Measurements from ENCODE around the gene EML4. TPM values are rescaled to one million over a fixed set of nuclear protein-coding genes. Genes with fewer than 3 reads are reported as not detected.

Gene EML4
- total RNA-seq, 3 donors from 2014 or later (not counting 1 experiment from before 2014, with no cell fraction given) = 88.4 to 136 (median 91.5) TPM

DNA sequence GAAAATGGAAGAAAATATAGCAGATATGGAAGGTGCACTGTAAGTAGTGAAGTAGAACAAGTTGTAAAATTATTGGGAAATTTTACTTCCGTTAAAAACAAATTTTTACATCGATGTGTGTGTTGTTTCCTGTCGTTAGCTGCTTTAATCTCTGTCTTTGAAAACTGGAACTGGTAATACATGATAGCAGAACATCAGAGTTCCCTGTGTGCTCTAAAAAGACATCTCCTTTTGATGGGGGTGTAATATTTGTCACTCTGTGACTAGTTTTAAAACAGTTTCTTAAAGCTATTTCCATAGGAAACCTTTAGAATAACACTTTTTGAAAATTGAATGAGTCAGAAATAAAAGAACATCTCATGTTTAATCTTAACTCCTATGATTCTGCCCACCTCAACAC, 148.3 kb downstream of the EML4 start:
- DNase-seq (no peak), ATAC-seq (no peak)
- Histone ChIP-seq H3K4me3 (ENCODE audit: low read length) (no peak overlapping the region), H3K9me3 (ENCODE audit: control insufficient read depth, insufficient read depth, low read length) (no peaks in the 10 kb centered on the region), H3K27me3 (ENCODE audit: control insufficient read depth, insufficient read depth, low read length) (no peaks in the 10 kb centered on the region), H3K4me1 (ENCODE audit: control insufficient read depth, insufficient read depth, low read length) (no peaks in the 10 kb centered on the region), H3K27ac (ENCODE audit: low read length) (no peak overlapping the region), H3K36me3 (ENCODE audit: control insufficient read depth, insufficient read depth, low read length) (peaks cover 49% of the 10 kb centered on the region)
- Mint-ChIP-seq H3K4me1 (peaks cover 0 to 4% of the 10 kb centered on the region in 2 donors), H3K9me3 (no peaks in the 10 kb centered on the region), H3K36me3 (no peaks in the 10 kb centered on the region), H3K27ac (no peak overlapping the region), H3K27me3 (ENCODE audit: low read depth in 2 of 2) (no peaks in the 10 kb centered on the region), H3K4me3 (no peak overlapping the region)
- 97% methylated on average over 3 of the region's 3 CpGs for WGBS (ENCODE audit: insufficient coverage)
- TF ChIP-seq CTCF (IDR thresholded peaks at IDR 0.05) = no peak
- intact Hi-C loops (cut with micrococcal nuclease) = no loop called here

DNA sequence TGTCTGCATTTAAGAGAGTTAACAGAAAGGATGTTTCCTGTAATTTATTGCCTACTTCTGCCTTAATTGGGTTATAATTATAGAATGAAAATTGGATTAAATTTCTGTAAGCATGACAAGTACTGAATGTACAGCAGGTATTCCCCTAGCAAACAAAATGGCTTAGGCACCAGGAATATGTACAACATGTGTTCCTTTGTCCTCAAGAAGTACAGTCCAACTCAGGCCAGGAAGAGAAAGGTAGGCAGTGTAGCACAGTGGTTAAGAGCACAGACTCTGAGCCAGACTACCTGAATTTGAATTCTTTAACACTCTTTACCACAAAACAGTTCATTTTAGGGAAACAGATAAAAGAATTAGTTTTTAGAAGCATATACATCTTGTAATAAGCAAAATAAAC, 148.8 kb downstream of the EML4 start:
- Histone ChIP-seq H3K27me3 (ENCODE audit: control insufficient read depth, insufficient read depth, low read length) (no peaks in the 10 kb centered on the region), H3K27ac (ENCODE audit: low read length) (no peak overlapping the region), H3K4me1 (ENCODE audit: control insufficient read depth, insufficient read depth, low read length) (no peaks in the 10 kb centered on the region), H3K9me3 (ENCODE audit: control insufficient read depth, insufficient read depth, low read length) (no peaks in the 10 kb centered on the region), H3K36me3 (ENCODE audit: control insufficient read depth, insufficient read depth, low read length) (peaks cover 49% of the 10 kb centered on the region), H3K4me3 (ENCODE audit: low read length) (no peak overlapping the region)
- no peaks in the 10 kb centered on the region for H3K36me3 Mint-ChIP-seq
- H3K9me3 Mint-ChIP-seq = no peaks in the 10 kb centered on the region
- TF ChIP-seq CTCF (IDR thresholded peaks at IDR 0.05) = no peak
- intact Hi-C loops (cut with micrococcal nuclease) = no loop called here
- no peak for ATAC-seq
- no peak for DNase-seq
- no peak overlapping the region for H3K27ac Mint-ChIP-seq
- no peak overlapping the region for H3K4me3 Mint-ChIP-seq
- no peaks in the 10 kb centered on the region for H3K27me3 Mint-ChIP-seq (ENCODE audit: low read depth in 2 of 2)
- peaks cover 0 to 4% of the 10 kb centered on the region in 2 donors for H3K4me1 Mint-ChIP-seq

- intact Hi-C loops (cut with micrococcal nuclease) = no loop called here
- 77% methylated on average over 5 of the region's 5 CpGs for WGBS (ENCODE audit: insufficient coverage)
- Histone ChIP-seq H3K27ac (ENCODE audit: low read length) (no peak overlapping the region), H3K36me3 (ENCODE audit: control insufficient read depth, insufficient read depth, low read length) (peaks cover 49% of the 10 kb centered on the region), H3K4me3 (ENCODE audit: low read length) (no peak overlapping the region), H3K9me3 (ENCODE audit: control insufficient read depth, insufficient read depth, low read length) (no peaks in the 10 kb centered on the region), H3K4me1 (ENCODE audit: control insufficient read depth, insufficient read depth, low read length) (no peaks in the 10 kb centered on the region), H3K27me3 (ENCODE audit: control insufficient read depth, insufficient read depth, low read length) (no peaks in the 10 kb centered on the region)
- Mint-ChIP-seq H3K27me3 (ENCODE audit: low read depth in 2 of 2) (no peaks in the 10 kb centered on the region), H3K9me3 (no peaks in the 10 kb centered on the region), H3K4me1 (peaks cover 0 to 4% of the 10 kb centered on the region in 2 donors), H3K4me3 (no peak overlapping the region), H3K36me3 (no peaks in the 10 kb centered on the region), H3K27ac (no peak overlapping the region)
- DNase-seq (no peak), ATAC-seq (no peak)
- TF ChIP-seq CTCF (IDR thresholded peaks at IDR 0.05) = no peak
These were observed 150.1 kb downstream of the EML4 start for GRCh38 chr2:42319265-42319664.

GRCh38 chr2:42321452-42322064, 152.4 kb downstream of the EML4 start:
- Histone ChIP-seq H3K4me3 (ENCODE audit: low read length) (no peak overlapping the region), H3K27me3 (ENCODE audit: control insufficient read depth, insufficient read depth, low read length) (no peaks in the 10 kb centered on the region), H3K4me1 (ENCODE audit: control insufficient read depth, insufficient read depth, low read length) (no peaks in the 10 kb centered on the region), H3K9me3 (ENCODE audit: control insufficient read depth, insufficient read depth, low read length) (no peaks in the 10 kb centered on the region), H3K27ac (ENCODE audit: low read length) (no peak overlapping the region), H3K36me3 (ENCODE audit: control insufficient read depth, insufficient read depth, low read length) (peaks cover 53% of the 10 kb centered on the region)
- no peak for ATAC-seq
- 92% methylated on average over 1 of the region's 2 CpGs for WGBS (ENCODE audit: insufficient coverage)
- H3K27ac Mint-ChIP-seq = no peak overlapping the region
- H3K4me1 Mint-ChIP-seq = peaks cover 0 to 4% of the 10 kb centered on the region in 2 donors
- H3K27me3 Mint-ChIP-seq (ENCODE audit: low read depth in 2 of 2) = no peaks in the 10 kb centered on the region
- intact Hi-C loops (cut with micrococcal nuclease) = no loop called here
- H3K36me3 Mint-ChIP-seq = no peaks in the 10 kb centered on the region
- DNase-seq = no peak
- H3K9me3 Mint-ChIP-seq = no peaks in the 10 kb centered on the region
- no peak overlapping the region for H3K4me3 Mint-ChIP-seq
- no peak for TF ChIP-seq CTCF (IDR thresholded peaks at IDR 0.05)

All from natural killer cell (primary cell).